ENCODE data around the gene FKBP14.

FKBP14 gene

DNA sequence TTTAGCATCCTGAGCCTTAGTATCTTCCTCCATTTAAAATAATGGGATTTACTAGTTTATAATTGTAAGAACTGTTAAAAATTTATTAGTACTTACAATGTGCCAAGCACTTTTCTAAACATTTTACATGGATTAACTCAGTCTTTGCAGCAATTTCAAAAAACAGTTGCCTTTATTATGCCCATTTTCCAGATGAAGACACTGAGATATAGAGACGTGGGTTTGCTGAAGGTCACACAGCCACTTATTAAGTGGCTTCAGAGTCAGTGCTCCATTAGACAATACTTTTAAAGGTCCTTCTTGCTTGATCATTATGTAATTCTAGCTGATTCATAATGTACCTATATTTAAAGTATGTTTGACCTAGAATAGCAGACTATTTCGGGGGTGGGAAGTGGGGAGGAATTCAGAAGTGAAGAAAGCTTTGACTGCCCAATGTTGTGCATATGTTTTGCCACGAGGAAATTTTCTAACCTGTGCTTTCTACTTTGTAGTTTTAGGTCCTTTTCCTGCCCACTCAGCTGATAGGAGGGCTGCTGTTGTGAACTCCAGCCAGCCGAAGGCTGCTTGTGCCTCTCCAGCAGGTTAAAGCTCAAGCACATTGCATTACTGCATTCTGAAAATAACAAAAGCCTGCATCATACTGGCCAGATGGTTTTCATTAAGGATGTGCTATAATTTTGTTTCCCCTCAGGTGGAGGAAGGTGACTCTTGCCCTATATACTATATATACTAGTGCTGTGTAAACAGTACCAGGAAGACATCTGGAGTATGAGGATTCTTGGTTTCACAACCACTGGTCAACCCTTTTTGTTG is 6.0 kb upstream of the FKBP14 start:
- DNase-seq = no peak

DNA sequence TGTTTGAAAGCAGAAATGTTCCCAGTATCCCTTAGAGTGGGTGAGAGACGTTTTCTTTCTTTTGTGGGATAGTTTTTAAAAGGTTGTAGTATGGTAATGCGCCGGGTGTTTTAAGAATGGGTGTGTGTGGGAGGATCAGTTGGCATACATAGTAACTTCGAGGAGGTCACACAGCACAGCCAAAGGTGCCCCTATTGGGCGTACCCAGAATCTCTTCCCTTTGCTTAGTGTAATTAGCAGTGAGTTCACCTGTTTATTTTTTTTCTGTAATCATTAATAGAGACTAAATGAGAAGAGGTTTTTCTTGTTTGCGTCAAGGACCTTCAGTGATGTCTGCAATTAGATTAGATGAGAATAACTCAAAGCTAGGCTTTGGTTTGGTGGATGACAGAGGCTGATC is 3.2 kb upstream of the FKBP14 start:
- no peak for DNase-seq

DNA sequence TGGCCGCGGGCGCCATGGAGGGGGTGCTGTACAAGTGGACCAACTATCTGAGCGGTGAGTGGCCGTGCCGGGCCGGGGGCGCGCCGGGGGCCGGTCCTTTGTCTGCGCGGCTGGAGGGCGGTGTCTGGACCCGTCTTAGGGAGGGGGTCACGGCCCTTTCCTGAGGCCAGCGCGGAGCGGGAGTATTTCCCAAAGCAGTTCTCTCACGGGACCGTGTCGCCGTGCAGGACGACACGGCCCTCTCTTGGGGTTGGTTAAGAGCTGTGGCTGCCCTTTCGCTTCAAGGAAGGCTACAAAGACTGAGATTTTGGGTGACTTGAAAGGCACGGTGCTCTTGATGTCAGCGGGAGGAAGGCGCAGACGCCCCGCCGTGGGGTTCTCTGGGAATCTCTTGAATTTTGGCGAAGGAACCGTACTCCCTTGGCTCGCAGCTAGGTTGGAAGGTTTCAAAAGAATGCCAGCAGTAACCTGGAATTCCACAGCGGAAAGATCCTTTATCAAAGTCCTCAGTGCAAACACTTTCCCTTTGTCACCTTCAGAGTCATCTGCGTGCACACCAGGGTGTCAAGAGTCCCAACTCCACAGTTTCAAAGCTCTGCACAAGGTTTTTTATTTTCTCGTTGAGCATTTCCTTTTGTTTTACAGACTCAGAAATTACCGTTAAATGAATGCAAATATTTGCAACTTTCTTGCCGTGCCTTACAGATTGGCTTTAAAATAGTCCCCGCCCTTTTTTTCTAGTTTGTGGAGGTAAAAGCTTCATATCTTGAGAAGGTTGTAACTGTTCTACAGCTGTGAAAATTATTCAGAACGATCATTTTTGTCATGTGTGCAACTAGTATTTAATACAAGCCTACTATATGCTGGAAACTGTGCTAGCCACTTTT is 2.5 kb upstream of the FKBP14 start:
- DNase-seq = no peak

DNA sequence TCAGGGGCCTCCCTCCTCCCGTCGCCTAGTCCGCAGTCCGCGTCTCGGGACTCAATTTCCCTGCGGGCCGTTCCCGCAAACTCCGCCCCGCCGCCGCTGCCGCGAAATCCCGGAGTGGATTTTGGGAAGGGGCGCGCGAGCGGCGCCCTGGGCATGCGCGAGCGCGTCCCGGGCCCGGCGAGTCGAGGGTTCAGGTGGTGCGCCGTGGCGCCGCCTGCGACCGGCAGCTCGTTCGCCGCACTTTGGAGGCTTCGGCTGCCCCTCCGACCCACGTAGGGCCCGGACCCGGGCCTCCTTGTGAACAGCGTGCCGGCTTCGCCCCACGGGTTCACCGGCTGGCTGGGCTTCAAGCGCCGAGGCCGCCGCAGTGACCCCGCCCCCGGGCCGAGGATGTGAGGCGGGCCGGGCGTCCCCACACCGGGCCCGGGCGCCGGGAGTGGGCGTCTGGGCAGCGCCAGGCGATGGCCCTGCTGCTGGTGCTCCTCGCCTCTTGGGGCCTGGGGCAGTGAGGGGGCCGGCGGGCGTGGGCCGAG is 1.8 kb upstream of the FKBP14 start, which contains the start of gene PLEKHA8:
Gene PLEKHA8, plus strand, starts transcription at position 197 of the 533 bp plus-strand sequence. CDS start 351 bp downstream, outside the sequence.
- DNase-seq = no peak

DNA sequence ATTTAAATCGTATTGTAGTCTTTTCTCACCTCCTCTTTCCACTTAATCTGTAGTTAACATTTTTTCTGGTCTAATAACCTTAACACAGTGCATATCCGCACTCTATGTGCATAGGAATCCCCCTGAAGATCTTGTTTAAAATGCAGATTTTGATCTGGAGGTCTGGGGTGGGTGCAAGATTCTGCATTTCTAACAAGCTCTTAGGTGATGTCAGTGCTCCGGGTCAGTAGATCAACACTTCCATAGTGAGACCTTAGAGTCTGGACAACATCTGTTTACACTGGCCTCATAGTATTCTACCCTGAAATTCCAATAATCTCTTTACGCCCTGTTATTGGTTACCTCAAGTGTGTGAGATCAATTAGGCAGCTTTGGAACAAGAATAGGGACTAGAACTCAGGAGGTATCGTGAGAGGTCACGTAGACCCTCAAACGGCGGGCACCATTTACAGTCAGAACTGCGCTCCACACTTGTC is 1.3 kb upstream of the FKBP14 start:
- no peak for DNase-seq

DNA sequence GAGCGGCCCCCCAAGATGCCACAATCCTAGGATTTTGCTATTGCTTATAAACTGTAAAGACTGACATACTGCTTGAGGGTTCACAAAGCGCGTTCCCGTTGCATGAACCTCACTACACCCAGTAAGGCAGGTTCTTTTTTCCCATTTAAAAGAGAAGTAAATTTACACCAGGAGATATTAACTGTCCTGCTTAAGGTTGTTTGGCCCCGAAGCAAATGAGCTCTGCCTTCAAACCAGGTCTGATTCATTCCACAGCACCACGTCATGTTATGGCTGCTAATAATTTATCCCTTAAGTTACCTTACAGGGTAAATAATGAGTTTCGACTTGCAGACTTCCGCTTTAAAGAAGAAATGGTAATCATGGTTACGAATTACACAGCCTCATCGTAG is 559 bp upstream of the FKBP14 start:
- no peak for DNase-seq

DNA sequence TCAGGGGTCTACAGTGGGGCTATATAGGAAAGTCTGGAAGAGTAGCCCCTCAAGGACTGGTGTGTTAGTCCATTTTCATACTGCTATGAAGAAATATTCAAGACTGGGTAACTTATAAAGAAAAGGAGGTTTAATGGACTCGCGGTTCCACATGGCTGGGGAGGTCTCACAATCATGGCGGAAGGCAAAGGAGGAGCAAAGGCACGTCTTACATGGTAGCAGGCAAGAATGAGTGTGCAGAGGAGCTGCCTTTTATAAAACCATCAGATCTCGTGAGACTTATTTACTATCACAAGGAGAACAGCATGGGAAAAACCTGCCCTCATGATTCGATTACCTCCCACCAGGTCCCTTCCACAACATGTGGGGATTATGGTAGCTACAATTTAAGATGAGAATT is 3.0 kb downstream of the FKBP14 start:
- no peak for DNase-seq

DNA sequence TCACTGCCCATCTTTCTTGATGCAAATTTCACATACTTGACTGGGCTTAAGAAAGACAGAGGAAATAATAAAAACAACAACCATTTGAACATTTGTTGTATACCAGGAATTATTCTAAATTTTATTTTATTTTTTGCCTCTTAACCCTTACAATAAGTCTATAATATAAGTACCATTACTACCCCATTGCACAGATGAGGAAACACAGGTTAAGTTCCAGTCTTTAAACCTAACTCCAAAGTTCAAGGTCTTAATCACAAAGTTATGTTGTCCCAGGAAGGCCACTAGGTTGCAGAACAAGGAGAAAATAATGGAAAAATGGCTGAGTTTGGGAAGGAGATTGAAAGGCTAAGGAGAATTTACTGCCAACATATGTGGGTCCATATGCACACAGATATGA is 3.5 kb downstream of the FKBP14 start:
- DNase-seq = no peak

DNA sequence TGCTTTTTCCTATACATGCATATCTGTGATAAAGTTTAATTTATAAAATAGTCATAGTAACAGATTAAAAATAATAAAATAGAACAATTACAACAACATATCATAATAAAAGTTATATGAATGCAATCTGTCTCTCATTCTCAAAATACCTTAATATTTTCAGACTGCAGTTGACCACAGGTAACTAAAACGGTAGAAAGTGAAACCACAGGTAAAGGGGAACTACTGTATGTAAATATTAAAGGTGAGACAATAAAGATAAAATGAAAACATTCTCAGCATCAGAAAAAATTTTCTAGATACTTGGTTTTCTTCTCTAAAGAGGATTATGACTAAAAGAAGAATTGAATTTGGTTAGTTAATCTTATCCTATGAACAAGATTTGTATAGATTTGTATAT is 6.0 kb downstream of the FKBP14 start:
- DNase-seq = no peak

DNA sequence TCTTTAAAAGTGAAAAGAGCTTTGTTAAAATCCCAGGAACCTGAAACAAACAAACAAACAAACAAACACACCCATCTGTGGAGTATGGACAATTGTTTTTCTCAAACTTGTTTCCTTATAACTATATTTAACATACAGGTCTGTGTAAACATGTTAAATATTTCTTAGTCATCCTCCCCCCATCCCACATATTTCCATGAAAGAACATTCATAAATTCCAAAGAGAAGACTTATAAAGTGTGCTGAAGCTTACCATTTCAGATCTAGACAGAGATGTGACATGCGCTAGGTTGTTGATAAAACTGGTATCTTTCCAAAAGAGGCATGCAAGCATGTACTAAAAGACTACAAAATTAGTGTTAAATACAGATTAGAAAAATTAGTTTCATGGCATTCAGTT is 6.5 kb downstream of the FKBP14 start:
- DNase-seq = no peak

DNA sequence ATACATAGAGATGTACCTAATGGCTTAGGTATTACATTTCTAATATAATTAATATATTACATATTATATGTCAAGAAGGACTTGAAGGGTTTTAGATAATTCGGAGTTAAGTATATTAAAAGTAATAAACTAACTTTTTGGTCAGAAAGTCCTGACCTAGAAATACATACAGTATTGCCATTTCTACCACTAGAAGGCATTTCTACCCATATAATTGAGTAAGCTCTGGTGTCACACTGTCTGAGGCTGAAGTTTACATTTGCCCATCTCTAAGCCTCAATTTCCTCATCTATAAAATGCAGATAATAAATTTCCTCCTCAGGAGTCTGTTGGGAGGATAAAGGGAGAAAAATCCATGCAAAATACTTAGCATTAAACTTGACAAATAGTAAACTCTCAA is 7.1 kb downstream of the FKBP14 start:
- no peak for DNase-seq

DNA sequence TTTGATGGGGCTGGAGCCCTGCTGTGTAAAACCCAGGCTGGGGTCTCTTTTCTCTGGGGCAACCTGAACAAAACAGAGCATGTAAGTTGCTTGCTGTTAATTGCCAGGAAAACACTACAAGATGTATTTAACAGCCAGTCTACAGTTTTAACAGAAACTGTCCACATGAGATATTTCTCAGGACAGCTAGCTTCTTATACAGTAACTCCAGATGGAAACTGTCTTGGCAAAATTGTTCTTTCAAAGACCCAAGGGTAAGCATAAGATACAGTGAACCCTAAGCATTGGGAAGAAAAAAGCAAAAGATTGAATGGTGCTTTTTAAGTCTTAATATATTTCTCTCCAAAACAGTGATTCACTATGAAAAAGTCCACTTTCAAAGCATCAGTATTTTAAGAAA is 8.1 kb downstream of the FKBP14 start:
- no peak for DNase-seq

DNA sequence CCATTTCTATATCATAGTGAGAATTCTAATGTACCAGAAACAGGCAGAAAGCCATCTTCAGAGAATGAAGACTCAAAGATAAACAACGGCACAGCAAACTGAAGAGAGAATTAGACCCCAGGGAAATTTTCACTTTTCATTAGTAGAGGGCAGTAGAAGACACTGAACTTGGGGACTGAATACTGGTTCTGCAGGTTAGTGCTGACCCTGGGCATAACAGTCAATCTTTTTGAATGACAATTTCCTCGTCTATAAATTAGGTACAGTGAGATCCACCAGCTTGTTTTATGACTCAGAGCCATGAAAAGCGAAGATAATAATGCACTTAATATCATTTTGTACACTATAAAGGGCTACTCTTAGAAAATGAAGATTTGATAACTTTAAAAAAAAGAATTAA is 13.7 kb downstream of the FKBP14 start:
- no peak for DNase-seq

DNA sequence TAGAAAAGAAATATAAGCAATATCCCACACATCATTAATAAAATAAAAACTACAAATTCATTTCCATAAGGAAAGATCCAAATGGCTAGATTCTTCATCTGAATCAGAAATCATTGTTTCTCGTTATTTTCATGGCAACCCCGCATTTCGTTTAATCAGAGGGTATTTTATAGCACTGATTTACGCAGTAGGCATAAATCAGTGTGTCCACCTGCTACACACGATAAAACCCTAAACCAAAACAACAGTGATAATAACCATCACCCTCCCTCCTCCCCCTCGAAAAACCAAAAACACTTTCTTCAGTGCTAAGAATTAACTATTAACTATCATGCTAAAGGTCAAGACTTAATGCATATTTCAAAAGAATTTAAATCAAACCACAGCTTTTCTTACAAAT is 16.5 kb downstream of the FKBP14 start:
- no peak for DNase-seq

DNA sequence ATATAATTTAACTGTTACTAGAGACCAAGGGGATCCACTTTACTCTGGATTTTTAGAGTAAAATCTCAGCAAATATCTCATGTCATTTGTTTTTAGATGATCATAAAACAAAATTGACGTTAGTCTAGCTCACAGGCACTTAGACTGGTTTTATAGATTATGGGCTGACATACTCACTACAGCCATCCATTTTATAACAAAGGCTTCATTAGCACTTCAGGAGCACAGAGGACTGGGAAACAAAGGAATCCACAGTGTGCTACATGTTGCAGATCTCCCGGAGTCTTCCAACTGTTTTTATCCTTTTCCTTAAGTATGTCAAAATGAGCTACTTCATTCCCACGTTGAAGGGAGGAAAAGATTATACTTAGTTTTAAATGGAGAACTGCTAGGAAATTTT is 21.0 kb downstream of the FKBP14 start:
- no peak for DNase-seq

DNA sequence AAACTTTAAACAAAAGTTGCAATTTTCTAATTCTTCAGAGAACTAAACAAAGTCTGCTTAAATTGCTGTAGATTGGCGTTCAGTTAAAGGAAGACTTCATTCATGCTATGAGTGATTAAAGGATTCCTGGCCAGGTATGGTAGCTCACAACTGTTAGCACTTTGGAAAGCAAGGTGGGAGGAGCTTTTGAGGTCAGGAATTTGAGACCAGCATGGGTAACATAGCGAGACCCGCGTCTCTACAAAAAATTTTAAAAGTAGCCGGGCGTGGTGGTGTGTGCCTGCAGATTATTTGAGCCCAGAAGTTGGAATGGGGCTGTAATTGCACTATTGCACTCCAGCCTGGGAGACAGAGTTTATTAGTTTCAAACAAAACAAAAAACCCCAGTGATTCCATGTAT is 23.4 kb downstream of the FKBP14 start:
- DNase-seq = no peak

DNA sequence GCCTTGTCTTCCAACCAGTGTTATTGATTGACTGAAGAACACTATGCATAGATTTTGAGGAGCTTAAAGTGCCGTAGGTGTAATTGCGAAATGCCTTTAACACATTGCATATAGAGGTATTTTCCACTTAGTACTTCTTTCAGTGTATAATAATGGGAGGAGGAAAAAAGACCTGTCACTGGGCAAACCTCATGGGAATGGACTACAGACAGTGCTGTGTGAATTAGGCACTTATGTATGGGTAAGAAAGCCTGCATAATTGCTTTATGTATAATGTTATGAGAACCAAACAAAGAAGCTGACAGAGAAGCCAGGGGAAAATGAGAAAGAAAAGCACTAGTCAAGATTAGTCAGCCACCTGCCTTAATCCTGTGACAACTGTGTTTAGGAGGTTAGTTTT is 24.5 kb downstream of the FKBP14 start:
- no peak for DNase-seq

DNA sequence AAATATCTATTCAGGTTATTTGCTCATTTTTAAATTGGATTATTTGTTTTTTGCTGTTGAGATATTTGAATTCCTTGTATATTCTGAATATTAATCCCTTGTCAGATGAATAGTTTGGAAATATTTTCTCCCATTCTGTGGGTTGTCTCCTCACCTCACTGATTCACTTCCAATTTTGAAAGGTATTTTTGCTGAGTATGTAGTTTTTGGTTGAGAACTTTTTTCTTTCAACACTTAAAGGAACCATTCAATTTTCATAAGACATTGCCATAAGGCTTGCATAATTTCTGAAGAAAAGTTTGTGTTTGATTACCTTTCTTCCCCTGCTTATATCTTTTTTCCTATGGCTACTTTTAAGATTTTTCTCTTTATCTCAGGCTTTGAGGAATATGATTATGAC is 28.0 kb downstream of the FKBP14 start:
- no peak for DNase-seq

DNA sequence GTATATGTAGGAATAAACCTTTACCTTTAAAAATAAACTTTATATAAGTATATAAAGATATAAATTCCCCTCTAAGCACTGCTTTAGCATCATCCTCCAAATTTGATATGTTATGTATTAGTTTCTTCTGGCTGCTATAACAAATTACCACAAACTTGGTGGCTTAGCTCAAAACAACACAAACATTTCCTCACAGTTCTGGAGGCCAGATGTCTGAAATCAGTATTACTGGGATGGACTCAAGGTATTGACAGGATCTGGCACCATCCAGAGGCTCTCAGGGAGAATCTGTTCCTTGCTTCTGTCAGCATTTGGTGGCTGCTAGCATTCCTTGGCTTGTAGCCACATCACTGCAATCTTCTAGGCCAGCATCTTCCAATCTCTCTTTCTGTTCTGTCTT is 30.2 kb downstream of the FKBP14 start:
- DNase-seq = no peak

DNA sequence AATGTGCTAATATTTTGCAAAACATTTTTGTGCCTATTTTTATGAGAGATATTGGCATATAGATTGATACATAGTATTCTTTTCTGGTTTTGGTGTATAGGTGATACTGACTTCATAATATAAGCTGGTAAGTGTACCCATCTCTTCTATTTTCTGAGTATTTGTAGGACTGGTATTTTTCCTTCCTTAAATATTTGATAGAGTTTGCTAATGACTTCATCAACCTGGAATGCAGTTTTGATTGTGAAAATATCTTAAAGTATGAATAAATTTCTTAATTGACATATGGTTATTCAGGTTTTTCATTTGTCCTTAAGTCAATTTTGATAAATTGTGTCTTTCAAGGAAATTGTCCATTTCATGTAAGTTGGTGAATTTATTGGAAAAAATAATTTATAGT is 30.9 kb downstream of the FKBP14 start:
- no peak for DNase-seq

DNA sequence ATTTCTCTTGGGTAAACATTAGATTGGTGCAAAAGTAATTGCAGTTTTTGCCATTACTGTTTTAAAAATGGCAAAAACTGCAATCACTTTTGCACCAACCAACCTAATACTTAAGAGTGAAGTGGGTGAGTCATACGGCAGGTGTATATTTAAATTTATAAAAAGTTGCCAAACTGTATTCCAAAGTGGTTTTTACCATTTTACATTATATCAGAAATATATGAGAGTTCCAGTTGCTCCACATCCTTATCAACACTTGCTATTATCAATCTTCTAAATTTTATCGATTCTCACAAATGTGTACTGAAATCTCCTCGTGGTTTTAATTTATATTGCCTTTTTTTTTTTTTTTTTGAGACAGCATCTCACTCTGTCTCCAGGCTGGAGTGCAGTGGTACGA is 33.4 kb downstream of the FKBP14 start:
- no peak for DNase-seq

DNA sequence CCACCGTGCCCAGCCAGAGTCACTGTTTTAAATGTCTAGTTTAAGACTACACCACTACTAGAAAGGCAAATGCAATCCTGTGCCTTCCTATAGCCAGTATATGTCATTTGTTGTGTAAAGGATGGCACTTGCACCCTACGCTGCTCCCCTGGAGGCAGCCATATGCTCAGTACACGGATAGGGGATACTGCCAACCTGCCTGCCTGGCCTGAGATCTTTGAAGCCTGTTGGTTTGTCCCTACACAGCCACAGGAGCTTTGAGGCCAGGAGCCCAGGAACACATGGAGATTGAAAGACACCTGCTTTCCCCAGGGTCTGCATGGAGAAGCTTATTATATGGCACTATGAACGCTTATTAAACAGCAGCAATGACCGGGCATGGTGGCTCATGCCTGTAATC is 34.6 kb downstream of the FKBP14 start:
- no peak for DNase-seq

DNA sequence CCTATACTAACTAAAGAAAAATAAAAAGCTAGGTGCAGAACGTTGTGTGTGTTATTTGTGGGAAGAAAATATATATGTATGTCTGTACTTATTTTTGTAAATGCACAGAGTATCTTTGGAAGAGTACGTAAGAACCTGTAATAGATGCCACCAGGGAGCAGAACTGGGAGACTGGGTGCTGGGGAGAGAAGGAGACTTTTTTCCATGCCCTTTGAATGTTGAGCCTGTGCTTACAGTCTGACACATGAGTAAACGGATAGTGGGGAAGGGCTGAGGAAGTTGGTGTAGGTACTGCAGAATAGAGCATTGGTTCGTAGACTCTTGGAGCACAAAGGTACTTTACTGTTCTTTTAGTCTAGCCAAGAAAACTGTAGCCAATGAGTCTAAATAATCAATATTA is 35.6 kb downstream of the FKBP14 start:
- DNase-seq = no peak
